ENCODE data around the gene GPR132.
"Not testable (repeated sequence)": the region's sequence is repeated elsewhere in the genome, so short reads cannot be mapped to it uniquely, and the experiment has no call there.

GPR132 gene, protein sequence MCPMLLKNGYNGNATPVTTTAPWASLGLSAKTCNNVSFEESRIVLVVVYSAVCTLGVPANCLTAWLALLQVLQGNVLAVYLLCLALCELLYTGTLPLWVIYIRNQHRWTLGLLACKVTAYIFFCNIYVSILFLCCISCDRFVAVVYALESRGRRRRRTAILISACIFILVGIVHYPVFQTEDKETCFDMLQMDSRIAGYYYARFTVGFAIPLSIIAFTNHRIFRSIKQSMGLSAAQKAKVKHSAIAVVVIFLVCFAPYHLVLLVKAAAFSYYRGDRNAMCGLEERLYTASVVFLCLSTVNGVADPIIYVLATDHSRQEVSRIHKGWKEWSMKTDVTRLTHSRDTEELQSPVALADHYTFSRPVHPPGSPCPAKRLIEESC

DNA sequence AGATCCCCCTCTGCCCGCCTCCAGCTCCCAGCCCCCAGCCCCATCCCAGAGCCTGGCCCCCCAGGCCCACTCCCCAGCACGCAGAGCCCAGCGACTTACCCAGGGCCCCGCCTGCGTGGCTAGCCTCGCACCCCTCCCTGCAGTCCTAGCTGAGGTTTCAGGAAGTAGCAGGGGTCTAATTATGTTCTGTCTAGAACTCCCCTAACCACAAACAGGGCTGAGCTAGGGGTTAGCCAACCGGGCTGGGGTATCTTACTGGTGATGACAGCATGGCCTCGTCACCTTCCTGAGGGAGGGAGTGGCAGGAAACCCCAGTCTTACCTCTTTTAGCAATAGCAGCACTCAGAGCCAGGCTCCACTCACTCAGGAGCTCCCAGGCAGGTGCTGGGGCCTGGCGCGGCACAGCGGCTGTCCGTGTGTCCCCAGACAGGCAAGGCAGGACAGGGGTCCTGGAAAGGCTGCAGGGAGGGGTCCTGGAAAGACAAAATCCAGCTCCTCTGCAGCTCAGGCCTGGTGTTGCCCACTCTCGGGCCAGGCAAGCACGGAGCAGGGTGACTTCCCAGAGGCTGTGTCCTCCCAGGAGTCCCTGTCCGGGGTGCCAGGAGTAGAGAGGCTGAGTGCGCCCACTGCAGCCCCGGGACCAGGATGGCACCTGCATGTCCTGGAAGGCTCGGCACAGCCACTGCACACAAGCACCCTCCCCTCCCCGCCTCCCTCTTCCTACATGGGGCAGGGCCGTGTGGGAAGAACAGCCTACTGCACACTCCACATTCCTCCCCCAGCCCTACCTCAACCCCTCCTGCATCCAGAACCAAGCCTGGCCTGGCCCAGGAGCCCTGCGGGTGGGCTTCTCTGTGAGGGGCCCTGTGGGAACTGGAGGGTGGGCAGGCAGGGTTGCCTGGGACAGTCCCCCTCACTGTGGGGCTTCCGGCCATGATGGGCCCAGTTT, at the start of gene GPR132:
TSS of gene GPR132 (minus strand) at position 151 of the 949 bp plus-strand sequence. CDS start 10,010 bp downstream, outside the sequence.
- peak; percentile 97 for DNase-seq (ENCODE audit: low spot score)

DNA sequence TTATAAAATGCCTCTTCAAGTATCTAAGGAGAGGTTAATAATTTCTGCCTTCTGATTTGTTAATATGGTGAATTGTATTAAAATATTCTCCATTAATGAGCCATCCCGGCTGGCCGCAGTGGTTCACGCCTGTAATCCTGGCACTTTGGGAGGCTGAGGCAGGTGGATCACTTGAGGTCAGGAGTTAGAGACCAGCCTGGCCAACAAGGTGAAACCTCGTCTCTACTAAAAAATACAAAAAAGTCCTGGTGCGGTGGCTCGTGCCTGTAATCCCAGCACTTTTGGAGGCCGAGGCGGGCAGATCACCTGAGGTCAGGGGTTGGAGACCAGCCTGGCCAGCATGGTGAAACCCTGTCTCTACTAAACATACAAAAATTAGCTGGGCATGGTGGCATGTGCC, 44.0 kb upstream of the GPR132 start:
- not testable (repeated sequence) for DNase-seq (ENCODE audit: low spot score)

DNA sequence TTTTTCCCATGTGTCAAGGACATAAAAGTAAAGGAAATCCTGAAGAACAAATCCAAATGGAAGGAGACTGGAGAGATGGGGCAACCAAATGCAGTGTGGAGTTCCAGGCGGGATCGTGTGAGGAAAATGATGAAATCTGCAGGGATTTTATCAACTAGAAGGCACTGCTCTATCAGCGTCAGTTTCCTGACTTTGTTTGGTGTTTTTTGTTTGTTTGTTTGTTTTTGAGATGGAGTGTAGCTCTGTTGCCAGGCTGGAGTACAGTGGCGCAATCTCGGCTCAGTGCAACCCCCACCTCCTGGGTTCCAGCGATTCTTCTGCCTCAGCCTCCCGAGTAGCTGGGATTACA, 43.3 kb upstream of the GPR132 start:
- DNase-seq (ENCODE audit: low spot score) = no peak

DNA sequence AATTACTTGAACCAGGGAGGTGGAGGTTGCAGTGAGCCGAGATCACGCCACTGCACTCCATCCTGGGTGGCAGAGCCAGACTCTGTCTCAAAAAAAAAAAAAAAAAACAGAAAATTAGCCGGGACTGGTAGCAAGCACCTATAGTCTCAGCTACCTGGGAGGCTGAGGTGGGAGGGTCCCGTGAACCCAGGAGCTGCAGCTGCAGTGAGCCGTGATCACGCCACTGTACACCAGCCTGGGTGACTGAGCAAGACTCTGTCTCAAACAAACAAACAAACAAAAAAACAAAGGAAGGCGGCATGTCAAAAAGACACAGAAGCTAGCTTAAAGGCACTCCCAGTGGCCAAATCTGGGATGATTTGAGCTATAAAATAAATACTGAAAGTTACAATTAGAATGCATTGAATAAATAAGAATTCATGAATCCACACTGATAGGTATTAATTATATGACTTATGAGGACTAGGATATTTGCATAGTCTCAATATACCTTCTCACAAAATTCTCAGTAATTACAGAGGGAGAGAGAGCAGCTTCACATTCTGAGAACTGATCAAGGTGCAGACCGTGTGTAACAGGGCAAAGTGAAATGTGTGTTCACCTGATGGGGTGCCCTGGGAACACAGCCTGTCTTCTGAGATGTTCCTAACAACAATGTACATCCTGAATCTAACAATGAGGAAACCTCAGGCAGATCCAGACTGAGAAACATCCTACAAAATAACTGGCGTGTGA, 42.7 kb upstream of the GPR132 start:
- DNase-seq (ENCODE audit: low spot score) = no peak

DNA sequence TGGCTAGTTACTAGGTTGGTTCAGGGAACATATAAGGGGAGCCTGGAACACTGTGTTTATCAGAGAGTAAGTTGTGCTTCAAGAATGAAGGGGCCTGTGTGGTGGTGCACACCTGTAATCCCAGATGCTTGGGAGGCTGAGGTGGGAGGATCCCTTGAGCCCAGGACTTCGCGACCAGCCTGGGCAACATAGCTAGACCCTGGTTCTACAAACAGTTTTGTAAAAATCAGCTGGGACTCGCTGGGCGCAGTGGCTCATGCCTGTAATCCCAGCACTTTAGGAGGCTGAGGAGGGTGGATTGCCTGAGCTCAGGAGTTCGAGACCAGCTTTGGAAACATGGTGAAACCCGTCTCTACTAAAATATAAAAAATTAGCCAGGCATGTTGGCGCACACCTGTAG, 42.1 kb upstream of the GPR132 start:
- no peak for DNase-seq (ENCODE audit: low spot score)

DNA sequence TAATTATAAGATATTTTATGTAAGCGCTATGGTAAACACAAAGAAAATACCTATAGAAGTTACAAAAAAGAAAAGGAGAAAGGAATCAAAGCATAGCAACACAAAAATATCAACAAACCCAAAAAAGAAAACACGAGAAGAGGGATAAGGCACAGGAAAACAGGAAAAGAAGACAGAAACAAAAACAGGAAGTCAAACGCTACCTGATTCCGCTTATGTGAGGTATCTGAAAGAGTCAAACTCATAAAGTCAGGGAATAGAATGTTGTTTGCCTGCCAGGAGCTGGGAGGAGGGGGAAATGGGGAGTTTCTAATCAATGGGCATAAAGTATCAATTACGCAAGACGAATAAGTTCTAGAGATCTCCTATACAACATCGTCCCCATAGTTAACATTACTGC, 39.9 kb upstream of the GPR132 start:
- no peak for DNase-seq (ENCODE audit: low spot score)

DNA sequence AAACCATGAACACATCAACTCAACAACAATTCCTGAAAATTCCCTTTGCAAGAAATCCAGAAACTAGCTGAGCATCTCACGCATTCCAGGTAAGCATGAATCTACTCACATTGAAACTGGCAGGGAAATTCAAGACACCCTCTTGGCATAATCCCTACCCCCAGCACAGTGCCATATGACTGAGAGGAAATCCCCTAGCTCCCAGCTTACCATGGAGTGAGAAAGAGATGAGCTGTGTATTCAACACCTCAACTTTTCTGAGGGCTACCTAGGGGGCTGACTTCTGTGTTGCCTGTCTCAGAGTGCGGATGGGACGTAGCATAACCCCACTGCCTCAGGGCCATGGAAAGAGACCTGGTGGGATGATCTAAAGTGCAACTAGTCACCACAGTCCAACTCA, 37.7 kb upstream of the GPR132 start:
- DNase-seq (ENCODE audit: low spot score) = no peak

DNA sequence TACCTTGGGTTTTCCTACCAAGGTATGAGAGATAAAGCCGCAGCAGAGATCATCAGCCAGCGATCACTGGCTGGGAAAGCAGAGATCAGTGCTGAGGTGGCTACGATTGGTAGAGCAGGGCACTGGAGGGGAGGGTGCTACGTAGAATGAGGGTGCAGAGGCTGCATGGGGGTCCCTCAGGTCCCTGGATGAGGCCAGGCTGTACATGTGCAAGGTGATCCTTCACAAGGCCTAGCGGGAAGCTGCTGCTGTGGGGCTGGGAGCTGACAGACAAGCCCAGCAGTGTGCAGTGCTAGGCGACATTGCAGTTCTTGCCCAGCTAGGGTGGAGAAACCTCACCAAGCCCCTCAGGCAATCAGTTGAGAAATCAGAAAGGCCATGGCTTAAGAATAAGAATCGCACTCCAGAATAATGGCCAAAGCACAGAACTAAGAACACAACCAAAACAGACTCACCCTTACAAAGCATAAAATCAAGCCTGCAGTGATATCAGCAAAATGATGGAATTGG, 37.2 kb upstream of the GPR132 start:
- no peak for DNase-seq (ENCODE audit: low spot score)

DNA sequence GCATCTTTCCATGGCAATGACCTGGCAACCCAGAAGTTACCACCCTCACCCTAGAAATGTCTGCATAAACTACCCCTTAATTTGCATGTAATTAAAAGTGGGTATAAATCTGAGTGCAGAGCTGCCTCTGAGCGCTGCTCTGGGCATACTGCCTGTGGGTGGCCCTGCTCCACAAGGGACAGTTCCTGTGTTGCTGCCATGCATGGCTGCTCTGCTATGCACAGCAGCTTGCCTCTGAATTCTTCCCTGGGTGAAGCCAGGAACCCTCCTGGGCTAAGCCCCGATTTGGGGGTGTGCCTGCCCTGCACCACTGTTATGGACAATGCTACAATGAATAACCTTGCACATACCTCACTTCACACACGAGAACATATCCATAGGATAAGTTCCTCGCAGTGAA, 35.7 kb upstream of the GPR132 start:
- no peak for DNase-seq (ENCODE audit: low spot score)

DNA sequence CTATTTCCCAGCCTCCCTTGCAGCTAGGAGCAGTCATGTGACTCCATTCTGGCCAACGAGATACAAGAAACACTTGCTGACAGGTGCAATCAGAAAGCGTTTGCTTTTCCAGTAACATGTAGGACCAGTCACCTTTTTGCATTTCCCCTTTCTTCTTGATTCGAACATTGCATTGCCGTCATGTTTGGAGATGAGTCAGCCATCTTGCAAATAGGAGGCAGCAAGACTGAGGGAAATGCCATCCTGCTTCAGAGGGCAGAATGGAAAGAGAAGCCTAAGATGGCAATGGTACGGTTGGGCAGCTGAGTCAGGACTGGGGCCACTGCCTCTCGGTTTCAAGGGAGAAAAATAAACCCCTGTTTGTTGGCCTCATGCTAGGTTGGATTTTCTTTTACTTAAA, 34.5 kb upstream of the GPR132 start:
- no peak for DNase-seq (ENCODE audit: low spot score)

DNA sequence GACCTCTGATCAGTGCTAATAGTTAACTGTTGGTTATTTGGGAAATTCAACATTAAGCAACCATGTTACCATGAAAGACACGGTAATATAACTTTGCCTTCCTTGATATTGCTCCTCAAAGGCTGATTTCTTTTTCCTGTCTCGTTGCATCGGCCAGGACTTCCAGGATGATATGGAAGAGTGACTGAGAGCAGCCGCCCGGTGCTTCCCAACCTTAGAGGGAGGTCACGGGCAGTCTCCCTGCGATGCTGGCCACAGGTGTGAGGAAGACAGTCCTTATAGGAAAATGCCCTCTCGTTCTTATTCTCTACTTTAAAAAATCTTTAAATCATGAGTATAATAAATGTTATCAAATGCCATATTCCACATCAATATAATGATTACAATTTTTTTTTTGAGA, 33.1 kb upstream of the GPR132 start:
- no peak for DNase-seq (ENCODE audit: low spot score)

DNA sequence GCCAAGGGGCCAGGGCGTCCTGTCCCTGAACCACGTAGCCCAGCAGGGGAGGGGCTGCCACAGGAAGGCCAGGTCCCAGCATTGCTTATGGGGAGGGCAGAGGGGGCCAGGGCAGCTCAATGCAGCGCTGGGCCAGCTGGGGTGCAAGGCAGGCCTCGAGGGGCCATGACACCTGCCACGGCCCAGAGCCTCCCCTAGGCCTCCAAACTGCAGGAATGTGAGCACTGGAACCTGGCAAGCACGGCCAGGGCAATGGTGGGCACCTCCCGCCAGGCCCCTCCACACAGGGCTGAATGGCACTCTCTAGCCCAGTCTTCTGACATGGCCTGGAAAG, 32.5 kb upstream of the GPR132 start:
- no peak for DNase-seq (ENCODE audit: low spot score)

DNA sequence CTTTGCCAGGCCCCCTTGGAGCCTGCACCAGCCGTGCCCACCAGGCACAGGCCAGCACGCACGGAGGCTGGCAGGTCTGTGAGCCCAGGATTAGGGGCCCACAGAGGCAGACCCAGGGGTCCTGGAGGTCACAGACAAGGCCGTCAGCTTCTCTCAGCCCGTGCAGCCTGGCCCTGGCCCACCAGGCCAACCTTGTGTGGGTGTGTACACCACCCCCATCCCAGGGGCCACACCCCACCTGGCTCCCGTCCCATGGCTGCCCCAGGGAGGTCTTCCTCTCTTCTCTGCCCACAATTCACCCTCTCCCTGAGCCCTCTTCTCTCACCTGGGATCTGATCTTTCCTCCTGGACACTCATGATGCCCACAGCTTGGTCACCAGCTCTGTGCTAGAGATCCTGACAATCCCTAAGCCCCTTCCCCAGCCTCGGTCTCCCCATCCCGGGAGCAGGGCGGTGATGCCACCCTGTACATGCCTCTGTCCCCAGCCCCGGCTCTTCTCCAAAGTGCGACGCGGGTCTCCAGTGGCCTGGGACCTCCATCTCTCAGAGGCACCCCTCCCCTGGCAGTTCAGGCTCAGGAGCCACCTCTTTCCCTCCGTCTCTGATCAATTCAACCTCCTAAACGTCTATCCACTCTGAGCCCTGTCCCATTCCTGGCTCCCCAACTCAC, 31.1 kb upstream of the GPR132 start:
- DNase-seq (ENCODE audit: low spot score) = no peak

DNA sequence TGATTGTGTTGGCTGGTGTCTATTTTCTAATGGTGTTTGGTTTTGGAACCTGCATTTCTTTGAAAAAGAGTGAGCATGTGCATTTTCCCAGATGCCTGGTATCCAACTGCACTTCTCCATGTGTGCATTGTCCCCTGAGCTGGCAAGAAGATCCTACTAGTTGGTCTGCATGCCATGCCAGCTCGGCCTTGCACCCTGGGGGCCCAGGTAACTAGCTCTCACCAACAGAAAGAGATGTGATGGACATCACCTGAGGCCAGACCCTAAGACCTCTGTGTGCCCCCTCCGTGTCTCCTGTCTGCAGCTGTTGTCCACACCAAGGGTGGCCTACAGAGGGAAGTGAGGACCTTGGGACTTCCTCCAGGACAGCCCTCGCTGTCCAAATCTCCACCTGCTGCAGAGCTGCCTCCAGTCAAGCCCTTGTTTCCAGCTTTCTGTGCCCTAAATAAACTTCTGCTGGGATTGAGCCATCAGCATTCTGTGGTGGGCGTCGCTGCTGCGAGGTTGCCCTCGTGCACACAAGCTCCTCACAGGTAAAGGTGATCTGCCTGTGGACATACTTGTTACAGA, 30.1 kb upstream of the GPR132 start:
- no peak for DNase-seq (ENCODE audit: low spot score)

DNA sequence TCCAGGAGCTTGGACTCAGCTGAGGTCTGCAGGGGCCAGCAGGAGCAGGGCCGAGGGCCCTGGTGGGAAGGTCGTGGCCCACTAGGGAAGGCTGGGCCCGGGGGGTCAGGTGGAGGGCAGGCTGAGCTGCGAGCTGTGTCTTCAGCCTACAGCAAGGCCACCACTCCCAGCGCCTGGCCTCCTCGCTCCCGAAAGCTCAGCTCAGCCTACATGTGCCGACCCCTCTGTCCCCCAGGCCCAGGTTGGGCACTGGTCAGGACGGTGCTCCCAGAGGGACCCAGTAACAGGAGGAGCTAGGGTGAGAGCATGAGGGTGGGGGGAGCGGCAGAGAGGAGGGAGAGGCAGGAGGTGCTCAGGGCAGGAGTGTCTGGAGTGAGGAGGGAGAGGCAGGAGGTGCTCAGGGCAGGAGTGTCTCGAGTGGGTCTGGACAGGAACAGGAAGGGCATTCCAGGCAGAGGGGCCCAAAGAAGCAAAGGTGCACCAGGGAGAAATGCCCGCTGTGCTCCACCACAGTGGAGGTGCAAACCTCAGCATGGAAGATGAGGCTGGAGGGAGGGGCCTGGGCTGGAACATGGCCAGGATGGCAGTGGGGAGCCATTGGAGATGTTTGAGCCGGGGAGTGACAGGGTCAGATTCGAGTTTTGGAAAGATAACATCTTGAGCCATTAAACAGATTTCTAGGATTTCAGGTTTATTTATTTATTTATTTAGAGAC, 29.1 kb upstream of the GPR132 start:
- DNase-seq (ENCODE audit: low spot score) = no peak

DNA sequence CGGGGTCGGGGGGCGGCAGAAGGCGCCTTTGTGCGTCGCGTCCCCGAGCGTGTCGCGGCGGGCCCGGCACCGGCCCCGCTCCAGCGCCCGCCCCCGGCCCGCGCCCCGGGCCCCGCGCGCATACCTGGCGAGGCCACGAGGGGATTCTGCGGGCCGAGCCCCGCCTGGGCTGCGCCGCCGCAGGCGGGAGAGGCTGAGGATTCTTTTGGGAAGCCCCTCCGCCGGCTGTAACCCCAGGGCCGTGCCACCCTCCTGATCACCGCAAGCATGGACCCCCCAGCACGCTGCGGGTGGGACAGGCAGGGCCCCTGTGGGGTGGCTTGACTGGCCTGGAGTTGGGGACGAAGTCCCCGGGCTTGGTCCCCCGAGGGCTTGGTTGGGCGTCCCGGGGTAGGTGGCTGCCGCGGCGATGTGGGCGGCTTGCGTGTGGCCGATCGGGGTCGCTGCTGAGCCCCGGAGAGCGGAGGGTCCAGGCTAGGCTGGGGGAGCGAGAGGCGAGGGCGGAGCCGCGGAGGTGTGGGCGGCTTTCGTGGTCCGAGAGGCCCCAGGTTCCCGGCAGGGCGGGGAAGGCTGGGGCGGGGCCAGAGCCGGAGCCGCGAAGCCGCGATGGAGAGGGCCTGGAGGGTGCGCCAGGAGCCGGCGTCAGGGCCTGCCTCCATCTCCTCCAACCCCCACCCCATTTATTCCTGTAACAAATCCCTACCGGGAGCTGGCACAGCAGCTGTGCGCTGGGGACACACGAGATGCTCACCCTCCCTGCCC, 28.4 kb upstream of the GPR132 start:
- DNase-seq (ENCODE audit: low spot score) = peak; percentile 67

DNA sequence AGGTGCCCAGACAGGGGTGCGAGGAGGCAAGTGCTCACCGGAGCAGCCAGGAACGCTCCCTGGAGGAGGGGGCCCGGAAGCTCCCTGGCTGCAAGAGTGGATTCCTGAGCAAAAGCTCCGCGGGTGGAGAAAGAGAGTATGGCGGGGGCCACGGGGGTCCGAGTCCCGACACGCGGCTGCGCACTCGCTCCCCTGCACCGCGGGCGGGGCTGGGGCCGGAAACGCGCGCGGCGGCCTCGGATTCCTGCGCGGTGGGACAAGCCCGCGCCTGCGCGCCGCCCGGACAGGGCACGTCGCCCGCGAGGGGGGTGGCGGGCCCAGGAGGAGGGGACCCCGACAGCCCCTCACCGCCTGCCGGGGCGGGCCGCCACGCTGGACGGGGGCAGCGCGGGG, 27.8 kb upstream of the GPR132 start:
- DNase-seq (ENCODE audit: low spot score) = peak; percentile 68

DNA sequence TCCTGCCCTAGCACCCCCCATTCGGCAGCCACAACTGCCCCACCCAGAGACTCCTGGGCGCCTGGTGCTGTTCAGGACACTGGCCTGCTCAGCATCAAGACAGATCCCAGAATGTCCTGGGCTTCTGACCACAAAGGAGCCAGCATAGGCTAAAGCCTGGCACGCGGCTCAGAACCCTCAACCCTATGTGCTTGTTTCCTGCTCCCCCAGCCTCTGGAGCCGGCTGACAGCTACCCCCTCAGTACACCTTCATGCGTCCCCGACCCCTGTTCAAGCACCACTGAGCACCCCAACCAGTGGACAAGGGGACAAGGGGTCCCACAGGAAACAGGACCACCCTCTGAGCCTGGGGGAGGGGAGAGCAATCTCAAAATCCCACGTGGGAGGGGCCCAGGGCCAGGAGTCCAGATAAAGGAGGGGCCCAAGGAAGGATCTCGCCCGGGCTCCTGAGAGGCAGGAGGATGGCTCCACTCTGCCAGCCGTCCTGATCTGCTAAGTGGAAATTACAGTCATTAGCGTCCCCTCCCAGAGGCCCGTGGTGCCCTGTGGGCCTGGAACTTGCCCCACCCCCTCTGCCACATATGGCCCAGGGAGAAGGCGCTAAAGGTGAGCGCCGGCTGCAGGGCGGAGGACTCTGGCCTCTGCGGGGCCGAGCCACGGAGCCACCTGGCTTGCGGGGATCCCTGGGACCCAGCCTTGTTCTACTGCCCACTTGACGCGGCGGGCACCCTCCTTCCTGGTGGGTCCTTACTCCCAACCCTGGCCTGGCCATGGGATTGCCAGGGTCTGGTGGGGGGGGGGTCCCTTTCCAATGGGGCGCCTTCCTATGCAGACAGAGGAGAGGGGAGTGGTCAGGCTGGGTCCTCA, 27.2 kb upstream of the GPR132 start:
- DNase-seq (ENCODE audit: low spot score) = no peak

DNA sequence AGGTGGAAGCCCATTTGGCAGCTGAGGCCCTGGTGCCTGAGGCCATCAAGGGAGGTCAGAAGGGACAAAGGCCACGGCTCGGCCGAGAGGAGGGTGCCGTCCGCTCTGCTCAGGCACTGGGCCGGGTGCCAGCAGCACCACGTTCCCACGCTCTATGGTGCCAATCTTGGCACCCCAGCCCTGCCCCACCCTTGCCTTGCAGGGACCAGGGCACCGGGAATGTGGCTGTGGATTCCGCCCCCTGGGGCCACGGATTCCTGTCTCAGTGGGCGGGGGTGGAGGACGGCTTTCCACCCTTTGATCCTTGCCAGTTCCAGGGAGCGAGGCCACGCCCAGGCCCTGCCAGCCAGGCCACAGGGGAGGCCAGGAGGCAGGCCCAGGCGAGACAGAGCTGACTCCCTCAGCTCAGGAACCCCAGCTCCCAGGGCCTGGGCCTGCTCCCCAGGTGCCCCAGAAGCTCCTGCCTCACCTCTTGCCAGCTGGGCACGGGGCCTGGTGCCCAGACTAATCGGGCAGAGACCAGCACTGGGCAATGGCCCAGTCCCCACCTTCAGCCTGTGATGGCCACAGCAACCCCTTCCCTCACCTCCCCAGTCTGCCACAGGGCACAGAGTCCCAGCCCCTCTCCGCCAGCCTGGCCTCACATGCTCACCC, 26.4 kb upstream of the GPR132 start:
- no peak for DNase-seq (ENCODE audit: low spot score)

Measured in CD4-positive, alpha-beta T cell treated with Interleukin-6 at 100 ng/mL for 8 hours (primary cell).